GM19193 (cell line): ENCODE results near the gene ADAT3.

Source experiments
- POLR2A ChIP-seq: IDR thresholded peaks from 4 replicates; pipeline ENCODE4 v1.6.1; 2011; ENCODE audit not compliant: insufficient read depth, insufficient read length; ENCODE audit errors: extremely low read depth

The ADAT3 gene

GRCh38 chr19:1863638-1864479 is 41.3 kb upstream of the ADAT3 start:
- TF ChIP-seq POLR2A = peak; percentile 58

DNA sequence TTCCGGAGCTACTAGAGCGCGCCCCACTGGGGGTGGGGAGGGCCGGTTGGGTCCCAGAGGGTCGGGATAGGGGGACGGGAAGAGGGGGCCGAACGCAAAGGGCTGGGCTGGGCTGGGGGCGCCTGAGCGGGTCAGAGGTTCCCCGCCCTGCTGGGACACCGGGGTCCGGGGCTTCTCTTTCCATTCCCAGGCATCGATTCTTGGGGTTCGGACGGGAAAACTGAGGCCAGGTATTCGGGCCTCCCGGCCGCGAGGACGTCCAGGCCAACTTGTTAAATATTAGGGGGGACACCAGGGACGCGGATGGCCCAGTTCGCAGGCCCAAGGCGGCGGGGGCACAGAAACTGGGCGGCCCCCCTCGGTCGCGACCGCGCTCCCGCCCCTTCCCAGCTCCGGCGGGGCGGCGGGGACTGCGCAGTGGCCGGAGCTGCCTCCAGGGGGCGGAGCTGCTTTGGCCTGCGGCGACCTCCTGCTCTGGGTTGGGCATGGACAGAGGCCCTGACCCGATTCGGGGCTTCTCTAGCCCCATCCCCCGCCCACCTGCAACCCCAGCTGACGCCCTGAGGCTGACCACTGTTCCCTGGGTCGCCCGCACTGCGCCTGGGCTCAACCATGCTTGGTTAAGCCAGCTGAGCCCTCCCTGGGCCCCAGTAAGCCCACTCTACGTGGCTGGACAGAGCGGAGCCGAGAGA is 40.6 kb upstream of the ADAT3 start:
- peak; percentile 44 for TF ChIP-seq POLR2A

- TF ChIP-seq POLR2A = no peak
Measured at GRCh38 chr19:1865172-1866010, 39.8 kb upstream of the ADAT3 start.

DNA sequence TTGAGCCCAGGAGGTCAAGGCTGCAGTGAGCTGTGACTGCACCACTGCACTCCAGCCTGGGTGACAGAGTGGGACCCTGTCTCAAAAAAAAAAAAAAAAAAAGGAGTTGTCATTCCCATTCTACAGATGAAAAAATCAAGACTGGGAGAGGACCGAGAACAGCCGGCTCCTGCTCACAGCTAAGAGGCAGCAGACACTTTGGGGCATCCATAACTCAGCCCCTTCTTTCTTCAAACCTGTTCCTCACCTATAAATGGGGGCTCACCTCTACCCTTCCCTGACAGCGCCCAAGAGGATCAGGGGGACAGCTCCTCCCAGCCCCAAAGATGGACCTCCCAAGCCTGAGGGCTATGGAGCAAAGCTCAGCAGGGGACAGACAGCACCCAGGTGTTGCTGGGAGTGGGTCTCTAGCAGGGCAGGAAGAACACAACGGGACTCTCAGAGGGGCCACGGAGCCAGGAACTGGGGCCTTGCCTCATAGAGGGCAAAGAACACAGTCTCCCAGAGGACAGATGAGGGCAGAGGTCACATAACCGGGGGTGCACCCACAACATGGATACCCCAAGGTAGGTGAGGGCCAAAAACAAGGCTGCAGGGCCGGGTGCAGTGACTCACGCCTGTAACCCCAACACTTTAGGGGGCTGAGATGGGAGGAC is 38.4 kb upstream of the ADAT3 start:
- TF ChIP-seq POLR2A = no peak

- TF ChIP-seq POLR2A = no peak
Measured at GRCh38 chr19:1867349-1867724, 37.9 kb upstream of the ADAT3 start.

- no peak for TF ChIP-seq POLR2A
Measured at GRCh38 chr19:1868971-1869370, 36.2 kb upstream of the ADAT3 start.

- TF ChIP-seq POLR2A = no peak
Measured at GRCh38 chr19:1871140-1871597, 34.0 kb upstream of the ADAT3 start.

DNA sequence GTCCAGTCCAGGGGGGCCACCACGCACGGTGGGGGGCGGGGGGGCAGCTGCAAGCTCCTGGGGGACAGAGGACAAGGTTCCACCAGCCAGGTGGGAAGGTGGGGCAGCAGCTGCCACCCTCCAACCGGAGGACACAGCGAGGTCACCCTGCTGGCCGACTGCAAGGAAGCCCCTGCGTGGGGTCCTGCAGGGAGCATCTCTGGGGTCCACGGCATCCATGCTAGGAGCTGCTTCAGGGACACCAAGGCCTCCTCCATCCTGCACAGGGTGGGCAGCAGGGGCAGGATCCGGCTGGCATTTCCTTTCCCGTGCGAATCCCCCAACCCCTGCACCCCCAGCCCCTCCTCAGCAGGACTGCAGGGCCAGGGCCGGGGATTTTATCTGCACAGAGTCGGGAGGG is 33.6 kb upstream of the ADAT3 start:
- TF ChIP-seq POLR2A = no peak

DNA sequence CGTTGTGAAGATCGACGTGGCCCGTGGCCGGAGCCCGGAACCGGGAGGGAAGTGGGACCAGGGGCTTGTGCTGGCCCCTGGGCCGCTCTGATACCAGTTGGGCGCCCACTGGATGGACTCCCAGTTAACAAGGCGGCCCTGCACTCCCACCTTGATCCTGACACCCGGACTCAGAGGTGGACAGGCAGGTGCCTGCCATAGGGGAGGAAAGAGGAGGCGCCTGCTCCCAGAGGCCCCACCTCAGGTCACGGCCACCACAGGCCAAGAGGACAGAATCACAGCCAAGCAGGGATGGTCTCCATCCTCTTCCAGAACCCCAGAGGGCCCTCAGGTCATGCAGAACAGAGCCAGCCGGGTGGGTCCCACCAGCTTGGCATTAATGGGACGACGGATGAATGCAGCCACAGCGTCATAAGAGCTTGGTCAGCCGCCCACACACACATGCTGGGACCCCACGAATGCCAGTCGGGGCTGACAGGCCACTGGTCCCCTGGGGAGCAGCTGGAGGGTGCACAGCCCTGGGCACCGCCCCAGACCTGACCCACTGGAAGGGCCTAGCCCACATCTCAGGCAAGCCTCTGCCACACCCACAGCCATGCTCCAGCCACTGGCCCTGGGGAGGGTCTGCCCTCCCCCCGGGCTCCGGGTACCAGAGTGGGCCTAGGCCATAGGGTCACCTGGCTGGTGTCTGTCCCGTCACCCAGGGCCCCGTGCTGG is 32.2 kb upstream of the ADAT3 start:
- no peak for TF ChIP-seq POLR2A

DNA sequence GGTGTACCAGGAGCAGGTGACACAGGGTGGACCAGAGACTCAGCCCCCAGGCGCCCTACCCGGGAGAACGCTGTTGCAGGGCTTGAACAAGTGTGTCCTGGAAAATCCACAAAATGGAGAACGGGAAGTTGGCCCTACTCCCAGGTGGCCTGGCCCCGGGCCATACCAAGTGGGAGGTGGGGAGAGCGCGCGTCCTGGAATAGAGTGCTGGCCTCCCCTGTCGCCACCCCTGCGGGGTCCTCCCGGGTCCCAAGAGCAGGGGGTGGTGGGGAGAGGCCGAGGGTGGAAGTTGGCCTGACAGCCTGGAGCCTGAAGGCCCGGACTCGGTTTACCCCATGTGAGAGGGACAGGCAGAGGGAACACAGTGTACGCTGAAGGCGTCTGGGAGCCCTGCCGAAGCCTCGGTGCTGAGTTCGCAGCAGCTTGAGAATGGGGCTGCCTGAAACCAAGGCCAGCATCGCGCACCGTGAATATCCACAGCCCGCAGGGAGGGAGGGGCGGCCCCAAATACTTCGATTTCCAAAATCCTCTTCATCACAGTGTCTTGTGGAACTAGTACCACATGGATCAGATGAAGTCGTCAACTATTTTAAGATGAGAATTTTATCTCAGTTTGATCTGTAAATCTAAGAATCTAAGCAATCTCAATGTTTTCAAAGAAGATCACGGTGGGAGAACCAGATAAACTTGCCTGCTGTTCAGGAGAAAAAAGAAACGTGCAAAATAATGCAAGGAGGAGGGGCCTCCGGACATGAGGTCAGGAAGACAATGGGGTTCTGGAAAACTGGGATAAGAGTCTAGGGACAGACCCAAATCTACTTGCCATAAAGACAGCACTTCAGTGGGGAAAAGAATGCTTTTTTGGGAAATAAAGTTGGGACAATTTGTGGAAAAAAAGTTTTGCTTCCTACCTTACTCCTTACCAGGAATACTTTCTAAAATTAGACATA is 31.4 kb upstream of the ADAT3 start:
- TF ChIP-seq POLR2A = no peak

- TF ChIP-seq POLR2A = no peak
Measured at GRCh38 chr19:1874554-1875185, 30.5 kb upstream of the ADAT3 start.

DNA sequence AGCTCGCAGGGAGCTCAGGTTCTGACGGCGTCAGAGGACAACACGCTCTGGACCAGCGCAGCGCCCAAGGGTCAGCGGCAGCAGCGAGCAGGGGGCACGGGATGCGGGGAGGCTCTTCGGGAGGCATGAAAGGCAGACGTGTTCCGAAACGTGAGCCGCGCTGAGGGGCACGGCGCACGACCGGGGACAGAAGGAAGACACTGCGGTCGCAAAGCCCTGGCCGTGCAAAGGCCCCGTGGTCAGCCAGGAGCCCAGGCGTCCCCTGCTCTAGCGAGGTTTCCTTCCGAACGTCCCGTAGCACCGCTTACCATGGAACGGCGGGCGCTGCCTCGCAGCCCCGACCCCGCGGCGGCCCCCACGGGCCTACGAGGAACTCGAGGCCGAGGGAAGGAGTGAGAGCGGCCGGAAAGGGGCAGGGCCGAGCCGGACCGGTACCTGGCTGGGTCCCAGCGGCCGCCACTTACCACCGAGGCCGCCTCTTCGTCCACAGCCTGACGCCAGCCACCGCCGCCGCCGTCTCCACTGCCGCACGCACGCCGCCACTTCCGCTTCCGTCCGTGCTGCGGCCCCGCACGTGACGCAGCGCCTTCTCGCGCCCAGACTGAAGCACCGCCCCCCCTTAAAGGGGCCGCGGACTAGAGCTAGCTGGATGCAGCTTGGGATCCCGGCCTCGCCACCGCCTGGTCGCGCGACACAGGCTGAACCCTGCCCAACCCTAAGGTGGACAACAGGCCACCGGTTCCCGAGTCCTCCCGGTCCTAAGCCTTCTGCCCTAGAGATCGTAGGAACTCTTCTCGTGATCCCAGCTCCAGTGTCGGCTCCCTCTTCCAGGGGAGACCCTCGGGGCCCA is 29.3 kb upstream of the ADAT3 start:
- peak; percentile 92 for TF ChIP-seq POLR2A
